IMR-90 (cell line): ENCODE measurements around the gene NPLOC4. TPM values are rescaled to one million over a fixed set of nuclear protein-coding genes. Genes with fewer than 3 reads are reported as not detected.

Experiments
- ATAC-seq: fragments of 200-7000 bp; cut with Tn5 transposase; 2 replicates; pipeline ENCODE4 v1.9.1; 2020; ENCODE audit warnings: low read depth, mild to moderate bottlenecking, moderate library complexity
- BruUV-seq: library from RNA; stranded (reverse); fragments of 400-500 nt; replicated peaks from 2 replicates; lab custom pipeline; 2021; lab: Mats Ljungman, UMichigan
- CTCF ChIA-PET: fragments of 300-600 bp; formaldehyde crosslinking; extraction: SDS; loops from one replicate; lab custom pipeline; 2021; ENCODE audit warnings: antibody characterized with exemption; lab: Yijun Ruan, JAX
- POLR2A ChIA-PET: fragments of 300-600 bp; sonication (Branson Sonifier 250); formaldehyde crosslinking; loops from one replicate; lab custom pipeline; 2022; ENCODE audit warnings: antibody characterized with exemption; ENCODE audit not compliant: unreplicated experiment; lab: Charles Lee
- DNase-seq: peaks from one replicate; pipeline ENCODE4 v3.0.0; 2013
- H2AFZ ChIP-seq: replicated peaks from 2 replicates; pipeline ENCODE3; 2013; ENCODE audit warnings: low read length, mild to moderate bottlenecking; ENCODE audit not compliant: poor library complexity
- H2AK5ac ChIP-seq: 2 replicates; pipeline ENCODE4 v1.6.1; 2013; ENCODE audit warnings: low read depth, low read length, inconsistent platforms
- H2AK9ac ChIP-seq: replicated peaks from 2 replicates; pipeline ENCODE3; 2013; ENCODE audit warnings: mild to moderate bottlenecking, low read depth, low read length, moderate library complexity; ENCODE audit not compliant: poor library complexity
- H2BK120ac ChIP-seq: 2 replicates; pipeline ENCODE4 v1.6.1; 2013; ENCODE audit warnings: low read depth, low read length, inconsistent platforms
- H2BK15ac ChIP-seq: 3 replicates; pipeline ENCODE4 v1.6.1; 2013; ENCODE audit warnings: low read depth, low read length, inconsistent platforms
- H2BK20ac ChIP-seq: 2 replicates; pipeline ENCODE4 v1.6.1; 2013; ENCODE audit warnings: low read depth, mild to moderate bottlenecking, inconsistent platforms, low read length, moderate library complexity
- H2BK5ac ChIP-seq: 2 replicates; pipeline ENCODE4 v1.6.1; 2013; ENCODE audit warnings: mild to moderate bottlenecking, low read depth, low read length, inconsistent platforms; ENCODE audit not compliant: poor library complexity, severe bottlenecking
- H3K14ac ChIP-seq: replicated peaks from 2 replicates; pipeline ENCODE4 v1.6.1; 2013; ENCODE audit warnings: low read depth, low read length, inconsistent platforms
- H3K18ac ChIP-seq: 2 replicates; pipeline ENCODE4 v1.6.1; 2013; ENCODE audit warnings: low read depth, low read length, control low read depth
- H3K23ac ChIP-seq: 2 replicates; pipeline ENCODE4 v1.6.1; 2013; ENCODE audit warnings: low read depth, low read length, inconsistent platforms
- H3K27ac ChIP-seq: 2 replicates; pipeline ENCODE4 v1.5.1; 2013; ENCODE audit warnings: mild to moderate bottlenecking, control low read depth, low read length; ENCODE audit not compliant: insufficient read depth
- H3K27me3 ChIP-seq: 2 replicates; pipeline ENCODE4 v1.6.1; 2013; ENCODE audit warnings: low read length; ENCODE audit not compliant: control insufficient read depth, insufficient read depth
- H3K36me3 ChIP-seq: 2 replicates; pipeline ENCODE4 v1.6.1; 2013; ENCODE audit warnings: low read length, mixed read lengths; ENCODE audit not compliant: control insufficient read depth, insufficient read depth
- H3K4ac ChIP-seq: 2 replicates; pipeline ENCODE4 v1.6.1; 2013; ENCODE audit warnings: low read depth, low read length, inconsistent platforms
- H3K4me1 ChIP-seq: 2 replicates; pipeline ENCODE4 v1.6.1; 2013; ENCODE audit warnings: low read length, mixed read lengths; ENCODE audit not compliant: control insufficient read depth, insufficient read depth
- H3K4me2 ChIP-seq: 2 replicates; pipeline ENCODE4 v1.6.1; 2013; ENCODE audit warnings: low read depth, mild to moderate bottlenecking, control low read depth, low read length, moderate library complexity
- H3K4me3 ChIP-seq: 2 replicates; pipeline ENCODE4 v1.5.1; 2013; ENCODE audit warnings: low read depth, mild to moderate bottlenecking, control low read depth, low read length, moderate library complexity; ENCODE audit not compliant: insufficient read depth
- H3K56ac ChIP-seq: 2 replicates; pipeline ENCODE4 v1.6.1; 2013; ENCODE audit warnings: low read length, inconsistent platforms; ENCODE audit not compliant: insufficient read depth; ENCODE audit errors: extremely low read depth
- H3K79me1 ChIP-seq, 2 experiments: 2 replicates each; pipeline ENCODE4 v1.6.1; 2013; ENCODE audit warnings: low read length in 2 of 2, inconsistent platforms in 1 of 2, low read depth in 1 of 2
- H3K9ac ChIP-seq: 2 replicates; pipeline ENCODE4 v1.6.1; 2013; ENCODE audit warnings: low read depth, low read length, control low read depth
- H3K9me1 ChIP-seq: 2 replicates; pipeline ENCODE4 v1.6.1; 2013; ENCODE audit warnings: low read length, inconsistent platforms; ENCODE audit not compliant: insufficient read depth
- H3K9me3 ChIP-seq: 2 replicates; pipeline ENCODE4 v1.6.1; 2013; ENCODE audit warnings: low read length; ENCODE audit not compliant: control insufficient read depth, insufficient read depth
- H4K20me1 ChIP-seq: 2 replicates; pipeline ENCODE4 v1.6.1; 2013; ENCODE audit warnings: low read length, inconsistent platforms; ENCODE audit not compliant: insufficient read depth
- H4K5ac ChIP-seq: 2 replicates; pipeline ENCODE4 v1.6.1; 2013; ENCODE audit warnings: mild to moderate bottlenecking, low read depth, low read length, control low read depth
- H4K8ac ChIP-seq, 2 experiments: 2 replicates each; pipeline ENCODE4 v1.6.1; 2013; ENCODE audit warnings: low read depth in 2 of 2, low read length in 2 of 2, control low read depth in 1 of 2, inconsistent platforms in 1 of 2
- H4K91ac ChIP-seq: 2 replicates; pipeline ENCODE4 v1.6.1; 2013; ENCODE audit warnings: low read depth, low read length, inconsistent platforms; ENCODE audit not compliant: insufficient read depth
- CTCF ChIP-seq: conservative IDR thresholded peaks from 2 replicates; pipeline ENCODE4 v1.5.1; 2012; ENCODE audit warnings: mild to moderate bottlenecking, low read depth, low read length, improper control_type of control experiment
- NFE2L2 ChIP-seq: fragments of 150-350 bp; IDR thresholded peaks from 2 replicates; pipeline ENCODE4 v1.6.1; 2016; ENCODE audit warnings: low read depth, mild to moderate bottlenecking, low read length
- RAD21 ChIP-seq: IDR thresholded peaks from 2 replicates; pipeline ENCODE4 v1.6.1; 2012; ENCODE audit warnings: low read length, improper control_type of control experiment
- SMC3 ChIP-seq: fragments of 150-350 bp; IDR thresholded peaks from 2 replicates; pipeline ENCODE4 v1.6.1; 2016; ENCODE audit warnings: low read depth, mild to moderate bottlenecking, antibody characterized with exemption, low read length, moderate library complexity
- WGBS, 2 experiments: methylation state at CpG; one replicate each; pipeline versions ENCODE4 v1.1.5 to v1.1.7; 2013; ENCODE audit warnings: missing lambda C conversion rate in 2 of 2; ENCODE audit not compliant: insufficient read length in 1 of 2; ENCODE audit errors: extremely low coverage in 2 of 2; 5-methylcytosine and 5-hydroxymethylcytosine counted together
- dilution Hi-C: fragments of 300-500 bp; cut with HindIII; formaldehyde crosslinking; loops from one replicate; pipeline ENCODE4 v1.14.3; 2018; ENCODE audit warnings: low sequenced_read_pairs; ENCODE audit not compliant: unreplicated experiment
- in situ Hi-C: fragments of 300-500 bp; cut with MboI; formaldehyde crosslinking; loops from 3 replicates; pipeline ENCODE4 v1.14.3; 2019; ENCODE audit warnings: low sequenced_read_pairs, inconsistent platforms, mixed read lengths
- intact Hi-C: fragments of 100-400 bp; cut with micrococcal nuclease; formaldehyde crosslinking; loops from 2 replicates; pipeline ENCODE4 v1.10.0; 2022
- polyA plus RNA-seq, 3 experiments: library from polyadenylated mRNA; depleted of rRNA; stranded (reverse); fragments of >200 nt; gene quantifications; 2 replicates each; pipeline ENCODE4 v1.2.3, GENCODE V29; 2012; ENCODE audit warnings: low replicate concordance in 1 of 3
- total RNA-seq: library from RNA; depleted of rRNA; stranded (reverse); fragments of >200 nt; gene quantifications from 2 replicates; pipeline ENCODE4 v1.2.3, GENCODE V29; 2012

Gene NPLOC4
- total and polyA plus RNA-seq, 2 of the 4 experiments (the other 2 are of a cell fraction): 70.4 to 78.3 TPM

DNA sequence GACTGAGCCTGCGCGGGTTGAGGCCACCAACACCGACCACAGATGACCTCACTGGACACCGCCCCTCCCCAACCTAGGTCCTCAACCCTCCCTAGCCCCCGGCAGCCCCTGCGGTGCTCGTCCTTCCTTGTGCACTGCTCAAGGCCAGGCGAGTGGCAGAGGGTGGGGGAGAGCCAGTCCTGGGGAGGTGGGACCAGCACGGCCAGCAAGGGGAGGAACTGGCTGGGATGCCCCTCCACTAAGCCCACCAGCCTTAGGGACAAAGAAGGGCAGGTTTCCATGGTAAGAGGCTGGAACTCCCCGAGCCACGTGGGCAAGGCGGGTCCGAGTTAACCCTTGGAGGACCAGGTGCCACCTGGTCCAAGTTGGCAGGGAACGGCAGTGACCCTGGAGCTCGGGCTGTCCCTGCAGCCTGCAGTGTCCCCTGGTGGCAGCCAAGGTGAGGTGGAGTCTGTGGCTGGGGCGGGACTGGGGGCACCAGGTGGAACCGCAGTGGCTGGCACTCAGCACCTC, 99.5 kb downstream of the NPLOC4 start:
- Histone ChIP-seq H3K79me1 (no peaks in the 10 kb centered on the region), H2BK15ac (no peak overlapping the region), H2AK9ac (peak overlapping the region; percentile 87), H4K91ac (no peak overlapping the region), H3K9me1 (no peaks in the 10 kb centered on the region), H3K4ac (no peak overlapping the region), H2BK20ac (no peak overlapping the region), H3K27me3 (peaks cover 10% of the 10 kb centered on the region; the same call in 1 of the 2 replicates), H2BK5ac (no peak overlapping the region), H2BK120ac (no peak overlapping the region), H3K18ac (no peak overlapping the region), H3K27ac (no peak overlapping the region), H2AK5ac (no peak overlapping the region), H3K9ac (no peak overlapping the region), H3K23ac (no peak overlapping the region), H4K8ac (no peak overlapping the region), H3K4me1 (no peaks in the 10 kb centered on the region), H4K20me1 (peaks cover 7% of the 10 kb centered on the region; the same call in 1 of the 2 replicates), H3K56ac (no peak overlapping the region), H3K9me3 (no peaks in the 10 kb centered on the region), H3K4me2 (no peak overlapping the region), H3K4me3 (no peak overlapping the region), H3K36me3 (peaks cover 18% of the 10 kb centered on the region; the same call in 1 of the 2 replicates), H4K5ac (no peak overlapping the region), H2AFZ (no peak overlapping the region), H3K14ac (no peak overlapping the region)
- peak; percentile 24; the same call in 1 of the 2 replicates for TF ChIP-seq SMC3
- no peak for TF ChIP-seq NFE2L2
- TF ChIP-seq RAD21: peak; percentile 48
- TF ChIP-seq CTCF: peak; percentile 49
- ChIA-PET POLR2A (no interaction called here), CTCF (no interaction called here)
- no TSS peak for BruUV-seq
- DNase-seq (no peak), ATAC-seq (peak; percentile 11)
- 37% methylated on average over 6 of the region's 17 CpGs; no CpG with 5 or more reads in 1 of the 2 experiments for WGBS, 2 experiments
- in situ Hi-C loops: no loop called here
- intact Hi-C loops: no loop called here
- dilution Hi-C loops: no loop called here
